ENCODE measurements around the gene DPP6.
"Not testable (repeated sequence)": the region's sequence is repeated elsewhere in the genome, so short reads cannot be mapped to it uniquely, and the experiment has no call there.

Gene DPP6

GRCh38 chr7:154078523-154078922 is 26.3 kb downstream of the DPP6 start:
- DNase-seq: not testable (repeated sequence)

GRCh38 chr7:154080249-154080648 is 28.1 kb downstream of the DPP6 start:
- not testable (repeated sequence) for DNase-seq

- DNase-seq: not testable (repeated sequence)
Observed at GRCh38 chr7:154087037-154087725, 35.0 kb downstream of the DPP6 start.

GRCh38 chr7:154092093-154092492 is 39.9 kb downstream of the DPP6 start:
- not testable (repeated sequence) for DNase-seq

- not testable (repeated sequence) for DNase-seq
Observed at GRCh38 chr7:154095201-154095600, 43.0 kb downstream of the DPP6 start.

GRCh38 chr7:154105063-154105462 is 52.9 kb downstream of the DPP6 start:
- DNase-seq: not testable (repeated sequence)

GRCh38 chr7:154109615-154110014 is 57.4 kb downstream of the DPP6 start:
- not testable (repeated sequence) for DNase-seq

- DNase-seq: not testable (repeated sequence)
Observed at GRCh38 chr7:154113732-154114351, 61.6 kb downstream of the DPP6 start.

- DNase-seq: not testable (repeated sequence)
Observed at GRCh38 chr7:154117411-154118390, 65.5 kb downstream of the DPP6 start.

GRCh38 chr7:154120825-154121224 is 68.6 kb downstream of the DPP6 start:
- DNase-seq: not testable (repeated sequence)

GRCh38 chr7:154122720-154123119 is 70.5 kb downstream of the DPP6 start:
- DNase-seq: not testable (repeated sequence)

- DNase-seq: not testable (repeated sequence)
Observed at GRCh38 chr7:154123397-154123796, 71.2 kb downstream of the DPP6 start.

GRCh38 chr7:154129142-154129541 is 76.9 kb downstream of the DPP6 start:
- DNase-seq: not testable (repeated sequence)

GRCh38 chr7:154132617-154133016 is 80.4 kb downstream of the DPP6 start:
- DNase-seq: not testable (repeated sequence)

- DNase-seq: not testable (repeated sequence)
Observed at GRCh38 chr7:154133703-154134277, 81.6 kb downstream of the DPP6 start.

- not testable (repeated sequence) for DNase-seq
Observed at GRCh38 chr7:154134698-154135097, 82.5 kb downstream of the DPP6 start.

GRCh38 chr7:154135646-154136045 is 83.4 kb downstream of the DPP6 start:
- not testable (repeated sequence) for DNase-seq

- not testable (repeated sequence) for DNase-seq
Observed at GRCh38 chr7:154145922-154146706, 93.9 kb downstream of the DPP6 start.

- DNase-seq: not testable (repeated sequence)
Observed at GRCh38 chr7:154146707-154147038, 94.5 kb downstream of the DPP6 start.

GRCh38 chr7:154148791-154149516 is 96.8 kb downstream of the DPP6 start:
- not testable (repeated sequence) for DNase-seq

GRCh38 chr7:154150656-154151055 is 98.5 kb downstream of the DPP6 start:
- not testable (repeated sequence) for DNase-seq

Data from NCI-H226 (cell line).